Esophagus muscularis mucosa (tissue), 3 donors: ENCODE measurements around the gene TRAPPC10.

ENCODE experiments used
- CTCF ChIP-seq, 3 experiments: fragments of 200-600 bp in 2 of 3; fragments of 450-650 bp in 1 of 3; sonication (generic) in 2 of 3; IDR thresholded peaks; one replicate each; pipeline ENCODE4 v1.5.1; 2017 to 2019; ENCODE audit warnings: antibody characterized with exemption in 3 of 3, mild to moderate bottlenecking in 2 of 3, moderate library complexity in 1 of 3
- POLR2A ChIP-seq: fragments of 450-650 bp; IDR thresholded peaks from one replicate; pipeline ENCODE4 v1.6.1; 2017; ENCODE audit warnings: antibody characterized with exemption, moderate library complexity, mild to moderate bottlenecking, low read depth

- TF ChIP-seq POLR2A (no peak), CTCF (IDR thresholded peaks at IDR 0.05) (no peak)
Observed at GRCh38 chr21:44083631-44084291, 71.7 kb downstream of the TRAPPC10 start.
